ENCODE data around the gene BAIAP2L1. TPM values are rescaled to one million over a fixed set of nuclear protein-coding genes. Genes with fewer than 3 reads are reported as not detected.

The BAIAP2L1 gene
- total and polyA plus RNA-seq, 9 of the 15 experiments (the other 6 are each of a cell fraction or from before 2014, with no cell fraction given): 4.2 to 29.8 (median 15.5) TPM

DNA sequence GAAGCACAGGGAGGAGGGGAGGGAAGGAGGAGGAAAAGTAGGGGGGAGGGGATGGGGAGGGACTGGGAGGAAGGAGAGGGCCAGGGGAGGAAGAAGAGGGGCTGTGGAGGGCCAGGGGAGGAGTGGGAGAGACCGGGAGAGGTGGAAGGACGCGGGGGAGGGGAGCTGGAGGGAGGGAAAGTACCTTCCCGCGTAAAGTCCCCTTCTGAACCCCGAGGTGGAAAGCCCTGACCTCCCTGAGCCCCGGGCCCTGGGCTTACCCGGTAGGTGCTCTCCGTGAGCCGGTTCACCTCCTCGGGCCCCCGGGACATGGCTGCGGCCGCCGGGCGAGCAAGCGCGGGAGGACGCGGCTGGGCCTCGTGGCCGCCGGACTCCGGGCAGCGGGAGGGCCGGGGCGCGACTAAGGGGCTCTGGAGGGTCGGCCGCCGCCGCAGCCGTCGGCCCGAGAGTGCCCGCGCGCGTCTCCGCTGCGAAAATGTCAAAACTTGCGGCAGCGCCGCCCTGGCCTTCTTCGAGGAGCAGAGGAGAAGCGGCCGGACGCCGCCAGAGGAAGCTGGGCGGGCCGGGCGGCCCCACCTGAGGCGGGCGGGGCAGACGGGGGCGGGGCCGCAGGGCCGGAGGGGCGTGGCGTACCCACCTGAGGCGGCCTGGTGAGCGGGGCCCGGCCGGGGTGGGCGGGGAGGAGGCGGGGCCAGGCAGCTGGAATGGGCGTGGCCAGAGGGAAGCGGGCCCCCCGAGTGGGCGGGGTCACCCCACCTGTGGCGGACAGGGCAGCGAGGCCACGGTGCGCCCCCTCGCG, at the start of gene BAIAP2L1 (continued):
- TF ChIP-seq ASH1L (IDR thresholded peaks at IDR 0.05; ENCODE audit: borderline replicate concordance, low read depth, partially characterized antibody): no peak
- TF ChIP-seq ZNF24 (IDR thresholded peaks at IDR 0.05): 0 out of 2 replicates have a peak, but pooled peaks have one; percentile 16
- no peak for TF ChIP-seq NFATC3 (IDR thresholded peaks at IDR 0.05)
- TF ChIP-seq SMARCA5 (IDR thresholded peaks at IDR 0.05): no peak
- TF ChIP-seq RFX5 (IDR thresholded peaks at IDR 0.05; ENCODE audit: low read depth, low read length): no peak
- TF ChIP-seq HIVEP1 (CRISPR knock-in tag; IDR thresholded peaks at IDR 0.05): no peak
- no peak for TF ChIP-seq TCF15 (CRISPR knock-in tag; IDR thresholded peaks at IDR 0.05)
- TF ChIP-seq BCL6 (CRISPR knock-in tag; IDR thresholded peaks at IDR 0.05): no peak
- no peak for TF ChIP-seq NFXL1 (CRISPR knock-in tag; IDR thresholded peaks at IDR 0.05)
- no peak for TF ChIP-seq NFIC (IDR thresholded peaks at IDR 0.05)
- TF ChIP-seq SP2 (IDR thresholded peaks at IDR 0.05; ENCODE audit: extremely low read depth, low read depth, low read length, poor library complexity, severe bottlenecking): no peak
- TF ChIP-seq GATAD2B (IDR thresholded peaks at IDR 0.05; ENCODE audit: borderline replicate concordance): peak; percentile 84
- no peak for TF ChIP-seq CBFA2T2 (conservative IDR thresholded peaks at IDR 0.05)
- TF ChIP-seq HNRNPL (IDR thresholded peaks at IDR 0.05; ENCODE audit: low read depth, low read length): no peak
- TF ChIP-seq, protein P1, sequence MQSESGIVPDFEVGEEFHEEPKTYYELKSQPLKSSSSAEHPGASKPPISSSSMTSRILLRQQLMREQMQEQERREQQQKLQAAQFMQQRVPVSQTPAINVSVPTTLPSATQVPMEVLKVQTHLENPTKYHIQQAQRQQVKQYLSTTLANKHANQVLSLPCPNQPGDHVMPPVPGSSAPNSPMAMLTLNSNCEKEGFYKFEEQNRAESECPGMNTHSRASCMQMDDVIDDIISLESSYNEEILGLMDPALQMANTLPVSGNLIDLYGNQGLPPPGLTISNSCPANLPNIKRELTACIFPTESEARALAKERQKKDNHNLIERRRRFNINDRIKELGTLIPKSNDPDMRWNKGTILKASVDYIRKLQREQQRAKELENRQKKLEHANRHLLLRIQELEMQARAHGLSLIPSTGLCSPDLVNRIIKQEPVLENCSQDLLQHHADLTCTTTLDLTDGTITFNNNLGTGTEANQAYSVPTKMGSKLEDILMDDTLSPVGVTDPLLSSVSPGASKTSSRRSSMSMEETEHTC (IDR thresholded peaks at IDR 0.05): no peak
- no peak for TF ChIP-seq ATF1 (CRISPR knock-in tag; IDR thresholded peaks at IDR 0.05)
- TF ChIP-seq ATF1 (tag; IDR thresholded peaks at IDR 0.05): no peak; the same call in 1 of the 2 replicates
- TF ChIP-seq COPS2 (conservative IDR thresholded peaks at IDR 0.05): no peak
- no peak for TF ChIP-seq NCOA6 (IDR thresholded peaks at IDR 0.05)
- no peak for TF ChIP-seq BRCA1 (IDR thresholded peaks at IDR 0.05)
- TF ChIP-seq BRCA1 (CRISPR knock-in tag; IDR thresholded peaks at IDR 0.05): 0 out of 2 replicates have a peak, but pooled peaks have one; percentile 31
- no peak for TF ChIP-seq ATF2 (CRISPR knock-in tag; IDR thresholded peaks at IDR 0.05)
- peak; percentile 76 for TF ChIP-seq CCNT2 (IDR thresholded peaks at IDR 0.05; ENCODE audit: borderline replicate concordance, extremely low read depth, insufficient read length, low read depth, low read length)
- no peak for TF ChIP-seq POLR2B (IDR thresholded peaks at IDR 0.05; ENCODE audit: low read depth, partially characterized antibody)
- no peak for TF ChIP-seq TCF7L2 (IDR thresholded peaks at IDR 0.05; ENCODE audit: low read depth, low read length)
- peak; percentile 68 to 73 for TF ChIP-seq NONO (IDR thresholded peaks at IDR 0.05; ENCODE audit: low read depth in 2 of 2, low read length in 1 of 2)
- TF ChIP-seq, protein P2, sequence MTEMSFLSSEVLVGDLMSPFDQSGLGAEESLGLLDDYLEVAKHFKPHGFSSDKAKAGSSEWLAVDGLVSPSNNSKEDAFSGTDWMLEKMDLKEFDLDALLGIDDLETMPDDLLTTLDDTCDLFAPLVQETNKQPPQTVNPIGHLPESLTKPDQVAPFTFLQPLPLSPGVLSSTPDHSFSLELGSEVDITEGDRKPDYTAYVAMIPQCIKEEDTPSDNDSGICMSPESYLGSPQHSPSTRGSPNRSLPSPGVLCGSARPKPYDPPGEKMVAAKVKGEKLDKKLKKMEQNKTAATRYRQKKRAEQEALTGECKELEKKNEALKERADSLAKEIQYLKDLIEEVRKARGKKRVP (CRISPR knock-in tag; IDR thresholded peaks at IDR 0.05): no peak
- TF ChIP-seq ZNF717 (CRISPR knock-in tag; IDR thresholded peaks at IDR 0.05): no peak
